Esophagus muscularis mucosa (tissue), 4 donors: Measurements from ENCODE around the gene NPHP4. TPM values are rescaled to one million over a fixed set of nuclear protein-coding genes. Genes with fewer than 3 reads are reported as not detected.

Experiments
- DNase-seq: peaks from one replicate; pipeline ENCODE4 v3.0.0-alpha.2; 2017; ENCODE audit errors: extremely low spot score
- H3K27ac ChIP-seq, 4 donors: fragments of 200-600 bp; sonication (generic); replicated peaks in 1 of 4; 1 replicate in 3 of 4; 2 replicates in 1 of 4; pipeline ENCODE4 v1.5.1; 2016 to 2019; ENCODE audit warnings: mild to moderate bottlenecking in 1 of 4
- H3K27me3 ChIP-seq, 4 donors: fragments of 200-600 bp; sonication (generic); one replicate each; pipeline versions ENCODE4 v1.5.1 to v1.6.0; 2016 to 2019
- H3K36me3 ChIP-seq, 4 donors: fragments of 200-600 bp; sonication (generic); one replicate each; pipeline ENCODE4 v1.5.1; 2016 to 2019
- H3K4me1 ChIP-seq, 4 donors: fragments of 200-600 bp; sonication (generic); one replicate each; pipeline ENCODE4 v1.5.1; 2016 to 2019
- H3K4me3 ChIP-seq, 4 donors: fragments of 200-600 bp; sonication (generic); 1 replicate in 2 of 4; 2 replicates in 2 of 4; pipeline ENCODE4 v1.5.1; 2016 to 2019; ENCODE audit warnings: mild to moderate bottlenecking in 4 of 4, moderate library complexity in 1 of 4
- H3K9me3 ChIP-seq, 4 donors: fragments of 200-600 bp; sonication (generic); 1 replicate in 3 of 4; 2 replicates in 1 of 4; pipeline ENCODE4 v1.5.1; 2016 to 2019
- EP300 ChIP-seq: sonication (generic); formaldehyde crosslinking; IDR thresholded peaks from one replicate; pipeline ENCODE4 v1.6.1; 2017; ENCODE audit warnings: antibody characterized with exemption
- POLR2A ChIP-seq: fragments of 450-650 bp; IDR thresholded peaks from one replicate; pipeline ENCODE4 v1.6.1; 2017; ENCODE audit warnings: antibody characterized with exemption, moderate library complexity, mild to moderate bottlenecking, low read depth
- POLR2AphosphoS5 ChIP-seq, 2 donors: sonication (generic); formaldehyde crosslinking; IDR thresholded peaks; one replicate each; pipeline ENCODE4 v1.6.1; 2017; ENCODE audit warnings: antibody characterized with exemption in 2 of 2
- WGBS: methylation state at CpG from one replicate; pipeline ENCODE4 v1.1.5; 2018; 5-methylcytosine and 5-hydroxymethylcytosine counted together
- intact Hi-C: fragments of 100-400 bp; cut with DNase I; formaldehyde crosslinking; loops from one replicate; pipeline ENCODE4 v1.15.1; 2023
- total RNA-seq, 4 donors: library from RNA; depleted of rRNA; stranded (reverse); fragments of >200 nt; gene quantifications; one replicate each; pipeline versions ENCODE4 v1.1.0 to v1.2.1, GENCODE V29; 2016
- TF ChIP-seq, protein P1 (sequence below), 3 experiments: fragments of 200-600 bp in 2 of 3; fragments of 450-650 bp in 1 of 3; sonication (generic) in 2 of 3; IDR thresholded peaks; one replicate each; pipeline ENCODE4 v1.5.1; 2017 to 2019; ENCODE audit warnings: antibody characterized with exemption in 3 of 3, mild to moderate bottlenecking in 2 of 3, moderate library complexity in 1 of 3

The NPHP4 gene
- total RNA-seq, 4 donors from 2014 or later = 6.5 to 9.1 (median 8.0) TPM

GRCh38 chr1:6033986-6034749 lies 41.9 kb upstream of the NPHP4 start:
- Histone ChIP-seq H3K4me3 (no peak overlapping the region), H3K27me3 (peaks cover 0 to 20% (median 0%) of the 10 kb centered on the region in 4 donors), H3K4me1 (peaks cover 0 to 7% (median 3%) of the 10 kb centered on the region in 4 donors), H3K9me3 (no peaks in the 10 kb centered on the region), H3K36me3 (no peaks in the 10 kb centered on the region), H3K27ac (no peak overlapping the region)
- whole genome bisulfite sequencing = 41% methylated on average over 14 of the region's 21 CpGs
- no peak for TF ChIP-seq POLR2A
- TF ChIP-seq, protein P1, sequence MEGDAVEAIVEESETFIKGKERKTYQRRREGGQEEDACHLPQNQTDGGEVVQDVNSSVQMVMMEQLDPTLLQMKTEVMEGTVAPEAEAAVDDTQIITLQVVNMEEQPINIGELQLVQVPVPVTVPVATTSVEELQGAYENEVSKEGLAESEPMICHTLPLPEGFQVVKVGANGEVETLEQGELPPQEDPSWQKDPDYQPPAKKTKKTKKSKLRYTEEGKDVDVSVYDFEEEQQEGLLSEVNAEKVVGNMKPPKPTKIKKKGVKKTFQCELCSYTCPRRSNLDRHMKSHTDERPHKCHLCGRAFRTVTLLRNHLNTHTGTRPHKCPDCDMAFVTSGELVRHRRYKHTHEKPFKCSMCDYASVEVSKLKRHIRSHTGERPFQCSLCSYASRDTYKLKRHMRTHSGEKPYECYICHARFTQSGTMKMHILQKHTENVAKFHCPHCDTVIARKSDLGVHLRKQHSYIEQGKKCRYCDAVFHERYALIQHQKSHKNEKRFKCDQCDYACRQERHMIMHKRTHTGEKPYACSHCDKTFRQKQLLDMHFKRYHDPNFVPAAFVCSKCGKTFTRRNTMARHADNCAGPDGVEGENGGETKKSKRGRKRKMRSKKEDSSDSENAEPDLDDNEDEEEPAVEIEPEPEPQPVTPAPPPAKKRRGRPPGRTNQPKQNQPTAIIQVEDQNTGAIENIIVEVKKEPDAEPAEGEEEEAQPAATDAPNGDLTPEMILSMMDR (IDR thresholded peaks at IDR 0.05) = peak; percentile 35 to 75 (median 39)
- TF ChIP-seq POLR2AphosphoS5 (IDR thresholded peaks at IDR 0.05) = no peak
- intact Hi-C loops = no loop called here
- no peak for DNase-seq

DNA sequence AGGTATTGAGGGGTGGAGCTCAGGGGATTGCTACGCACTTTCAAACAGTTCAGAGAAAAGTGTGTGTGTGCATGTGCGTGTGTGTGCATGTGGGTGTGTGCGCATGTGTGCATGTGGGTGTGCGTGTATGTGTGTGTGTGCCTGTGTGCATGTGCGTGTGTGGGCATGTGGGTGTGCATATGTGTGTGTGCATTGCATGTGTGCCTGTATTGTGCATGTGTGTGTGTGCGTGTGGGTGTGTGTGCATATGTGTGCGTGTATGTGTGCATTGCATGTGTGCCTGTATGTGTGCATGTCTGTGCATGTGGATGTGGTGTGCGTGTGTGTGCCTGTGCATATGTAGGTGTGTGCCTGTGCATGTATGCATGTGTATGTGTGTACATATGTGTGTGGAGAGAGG lies 40.9 kb upstream of the NPHP4 start:
- DNase-seq = no peak
- Histone ChIP-seq H3K4me1 (peaks cover 0 to 7% (median 3%) of the 10 kb centered on the region in 4 donors), H3K27me3 (peaks cover 0 to 15% (median 0%) of the 10 kb centered on the region in 4 donors), H3K27ac (no peak overlapping the region), H3K36me3 (no peaks in the 10 kb centered on the region), H3K9me3 (no peaks in the 10 kb centered on the region), H3K4me3 (no peak overlapping the region)
- WGBS = 96% methylated on average over 8 of the region's 8 CpGs
- intact Hi-C loops = no loop called here
- no peak for TF ChIP-seq POLR2AphosphoS5 (IDR thresholded peaks at IDR 0.05)
- no peak for TF ChIP-seq EP300

DNA sequence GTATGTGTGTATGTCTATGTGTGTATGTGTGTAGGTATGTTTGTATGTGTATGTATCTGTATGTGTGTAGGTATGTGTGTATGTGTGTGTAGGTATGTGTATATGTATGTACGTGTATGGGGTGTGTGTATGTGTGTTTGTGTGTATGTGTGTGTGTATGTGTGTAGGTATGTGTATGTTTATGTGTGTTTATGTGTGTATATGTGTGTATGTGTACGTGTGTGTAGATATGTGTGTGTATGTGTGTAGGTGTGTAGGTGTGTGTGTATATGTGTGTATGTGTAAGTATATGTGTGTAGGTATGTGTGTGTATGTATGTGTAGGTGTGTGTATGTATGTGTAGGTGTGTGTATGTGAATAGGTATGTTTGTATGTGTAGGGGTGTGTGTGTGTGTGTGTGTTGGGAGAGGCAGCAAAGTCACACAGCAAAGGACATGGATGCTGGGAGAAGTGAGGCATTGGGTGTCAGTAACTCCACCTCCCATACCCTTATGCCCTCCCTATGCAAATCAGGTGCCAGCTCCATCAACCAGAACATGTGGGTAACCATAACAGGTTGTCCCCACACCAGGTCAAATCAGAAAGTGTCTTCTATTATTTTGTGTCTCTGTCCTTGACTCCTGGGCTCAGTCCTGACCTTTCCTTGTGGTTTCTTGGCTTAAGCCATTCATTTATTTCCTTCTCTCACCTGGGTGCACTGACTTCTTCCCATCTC lies 38.5 kb upstream of the NPHP4 start:
- Histone ChIP-seq H3K27ac (no peak overlapping the region), H3K36me3 (no peaks in the 10 kb centered on the region), H3K4me1 (peaks cover 3 to 14% (median 7%) of the 10 kb centered on the region in 4 donors), H3K4me3 (no peak overlapping the region), H3K9me3 (no peaks in the 10 kb centered on the region), H3K27me3 (peaks cover 0 to 20% (median 0%) of the 10 kb centered on the region in 4 donors)
- intact Hi-C loops = no loop called here
- TF ChIP-seq POLR2A = no peak
- TF ChIP-seq POLR2AphosphoS5 (IDR thresholded peaks at IDR 0.05) = no peak
- TF ChIP-seq EP300 = no peak
- TF ChIP-seq, protein P1 (IDR thresholded peaks at IDR 0.05) = no peak
- DNase-seq = no peak
- 84% methylated on average over 2 of the region's 2 CpGs for WGBS

DNA sequence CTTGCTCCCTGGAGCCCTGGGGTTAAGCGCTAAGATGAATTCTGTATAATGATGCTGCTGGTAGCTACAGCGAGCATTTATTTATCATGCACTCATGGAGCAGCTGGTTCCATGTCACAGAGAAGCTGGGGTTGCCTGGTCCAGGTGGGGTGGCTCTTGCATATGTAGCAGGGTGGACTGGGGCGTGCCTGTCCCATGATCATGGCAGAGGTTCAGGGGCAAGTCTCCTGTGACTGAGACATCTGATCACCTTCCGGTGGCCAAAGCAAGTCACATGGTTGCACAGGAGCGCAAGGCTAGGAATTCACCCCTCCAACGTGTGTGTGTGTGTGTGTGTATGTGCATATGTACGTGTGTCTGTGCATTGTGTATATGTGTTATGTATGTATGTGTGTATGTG lies 37.9 kb upstream of the NPHP4 start:
- peaks cover 9 to 20% (median 11%) of the 10 kb centered on the region in 4 donors for H3K4me1 ChIP-seq

DNA sequence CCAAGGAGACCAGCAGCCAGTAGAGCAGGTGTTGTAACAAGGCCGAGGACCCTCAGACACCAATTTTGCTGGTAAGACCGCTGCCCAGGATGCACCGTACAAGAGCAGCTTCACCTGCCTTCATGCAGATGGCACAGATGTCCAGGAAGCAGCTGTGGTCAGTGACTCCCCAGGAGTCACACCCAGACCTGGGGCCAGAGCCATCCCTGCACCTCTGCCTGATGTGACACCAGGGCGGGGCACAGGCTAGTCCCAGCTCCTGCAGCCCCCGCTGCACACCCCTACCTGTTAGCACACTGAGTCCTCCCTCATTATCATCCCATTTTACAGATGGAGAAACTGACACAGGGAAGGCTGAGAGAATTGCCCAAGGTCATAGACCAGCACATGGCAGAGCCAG lies 37.1 kb upstream of the NPHP4 start:
- Histone ChIP-seq H3K27me3 (peaks cover 0 to 27% (median 0%) of the 10 kb centered on the region in 4 donors), H3K36me3 (no peaks in the 10 kb centered on the region), H3K4me3 (no peak overlapping the region), H3K9me3 (no peaks in the 10 kb centered on the region), H3K4me1 (peaks cover 9 to 19% (median 12%) of the 10 kb centered on the region in 4 donors), H3K27ac (no peak overlapping the region)
- intact Hi-C loops = no loop called here
- TF ChIP-seq EP300 (no peak), POLR2AphosphoS5 (IDR thresholded peaks at IDR 0.05) (no peak), POLR2A (no peak)
- TF ChIP-seq, protein P1 (IDR thresholded peaks at IDR 0.05) = no peak
- 97% methylated on average over 3 of the region's 5 CpGs for WGBS
- no peak for DNase-seq

More for the DNA sequence above, 37.9 kb upstream of the NPHP4 start:
- intact Hi-C loops = no loop called here
- Histone ChIP-seq H3K9me3 (no peaks in the 10 kb centered on the region), H3K27ac (no peak overlapping the region), H3K36me3 (no peaks in the 10 kb centered on the region), H3K27me3 (peaks cover 0 to 26% (median 0%) of the 10 kb centered on the region in 4 donors), H3K4me3 (no peak overlapping the region)
- DNase-seq = no peak
- no peak for TF ChIP-seq EP300
- 98% methylated on average over 7 of the region's 7 CpGs for WGBS
